MM.1S (cell line): ENCODE data around the gene TTLL11.

Experiments
- CTCF ChIP-seq: fragments of 300-600 bp; sonication (generic); IDR thresholded peaks from 2 replicates; pipeline ENCODE4 v1.5.1; 2016; ENCODE audit warnings: antibody characterized with exemption, low read length, mixed read lengths
- EZH2 ChIP-seq: fragments of 300-600 bp; sonication (generic); optimal IDR thresholded peaks from 2 replicates; pipeline ENCODE3; 2017; ENCODE audit warnings: low read depth, mild to moderate bottlenecking, antibody characterized with exemption, low read length, mixed read lengths

DNA sequence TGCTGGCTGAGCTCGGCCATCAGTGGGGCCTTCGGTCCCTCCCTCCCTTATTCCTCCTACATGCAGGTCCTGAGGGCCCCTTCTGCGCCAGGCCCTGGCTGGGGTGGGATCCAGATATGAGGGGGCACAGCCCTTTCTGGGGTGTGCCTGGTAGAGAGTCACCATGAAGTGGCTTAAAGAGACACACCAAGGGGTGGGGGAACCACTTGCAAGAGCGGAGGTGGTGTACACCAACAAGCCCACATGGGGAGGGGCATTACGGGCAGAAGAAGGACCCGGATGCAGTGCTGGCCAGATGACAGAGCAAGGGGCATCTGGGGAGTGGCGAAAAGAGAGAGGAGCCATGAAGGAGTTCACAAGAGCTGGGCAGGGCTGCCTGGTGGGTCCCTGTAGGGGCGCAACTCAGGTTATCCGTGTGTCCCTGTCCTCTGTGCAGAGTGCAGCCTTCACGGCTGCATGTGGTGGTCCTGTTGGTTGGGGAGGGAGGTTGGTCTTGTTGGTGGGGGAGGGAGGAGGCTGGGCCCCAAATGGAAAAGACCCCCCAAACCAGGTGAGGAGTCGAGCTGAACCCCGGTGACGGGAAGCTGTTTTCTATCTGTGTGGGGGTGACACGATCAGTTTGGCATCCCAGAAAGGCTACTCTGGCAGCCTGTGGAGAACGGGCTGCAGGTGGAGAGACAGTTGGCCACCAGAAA is 283.6 kb downstream of the TTLL11 start:
- no peak for TF ChIP-seq EZH2
- TF ChIP-seq CTCF = no peak
